Measurements from ENCODE around the gene FAM131A.

Gene FAM131A

DNA sequence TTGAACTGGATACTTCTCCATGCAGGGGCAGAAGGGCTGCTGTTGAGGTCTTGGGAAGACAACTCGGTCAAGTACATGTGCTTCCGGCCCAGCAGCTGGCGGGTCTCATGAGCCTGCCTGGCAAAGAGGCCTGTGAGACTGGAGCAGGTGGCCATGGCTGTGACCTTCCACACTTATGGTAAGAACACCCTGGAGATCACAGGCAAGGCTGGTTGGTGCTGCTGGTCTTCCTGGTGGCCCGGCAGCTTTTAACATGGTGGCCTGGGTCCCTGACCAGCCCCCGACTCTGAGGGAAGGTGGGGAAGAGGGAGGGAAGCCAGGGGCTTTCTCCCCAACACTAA is 57.9 kb downstream of the FAM131A start:
- DNase-seq (ENCODE audit: low read depth in 3 of 3), result no peak
